Stimulated activated CD4-positive, alpha-beta T cell treated with anti-CD3 and anti-CD28 coated beads, TNF-alpha, amount 100 ng/mL, for 24 hours (primary cell): ENCODE measurements around the gene TRMT10A.

Experiments
- DNase-seq, 3 experiments: peaks; one replicate each; pipeline ENCODE4 v3.0.0-alpha.2; 2020; ENCODE audit warnings: low read depth in 3 of 3

Gene TRMT10A, protein sequence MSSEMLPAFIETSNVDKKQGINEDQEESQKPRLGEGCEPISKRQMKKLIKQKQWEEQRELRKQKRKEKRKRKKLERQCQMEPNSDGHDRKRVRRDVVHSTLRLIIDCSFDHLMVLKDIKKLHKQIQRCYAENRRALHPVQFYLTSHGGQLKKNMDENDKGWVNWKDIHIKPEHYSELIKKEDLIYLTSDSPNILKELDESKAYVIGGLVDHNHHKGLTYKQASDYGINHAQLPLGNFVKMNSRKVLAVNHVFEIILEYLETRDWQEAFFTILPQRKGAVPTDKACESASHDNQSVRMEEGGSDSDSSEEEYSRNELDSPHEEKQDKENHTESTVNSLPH

DNA sequence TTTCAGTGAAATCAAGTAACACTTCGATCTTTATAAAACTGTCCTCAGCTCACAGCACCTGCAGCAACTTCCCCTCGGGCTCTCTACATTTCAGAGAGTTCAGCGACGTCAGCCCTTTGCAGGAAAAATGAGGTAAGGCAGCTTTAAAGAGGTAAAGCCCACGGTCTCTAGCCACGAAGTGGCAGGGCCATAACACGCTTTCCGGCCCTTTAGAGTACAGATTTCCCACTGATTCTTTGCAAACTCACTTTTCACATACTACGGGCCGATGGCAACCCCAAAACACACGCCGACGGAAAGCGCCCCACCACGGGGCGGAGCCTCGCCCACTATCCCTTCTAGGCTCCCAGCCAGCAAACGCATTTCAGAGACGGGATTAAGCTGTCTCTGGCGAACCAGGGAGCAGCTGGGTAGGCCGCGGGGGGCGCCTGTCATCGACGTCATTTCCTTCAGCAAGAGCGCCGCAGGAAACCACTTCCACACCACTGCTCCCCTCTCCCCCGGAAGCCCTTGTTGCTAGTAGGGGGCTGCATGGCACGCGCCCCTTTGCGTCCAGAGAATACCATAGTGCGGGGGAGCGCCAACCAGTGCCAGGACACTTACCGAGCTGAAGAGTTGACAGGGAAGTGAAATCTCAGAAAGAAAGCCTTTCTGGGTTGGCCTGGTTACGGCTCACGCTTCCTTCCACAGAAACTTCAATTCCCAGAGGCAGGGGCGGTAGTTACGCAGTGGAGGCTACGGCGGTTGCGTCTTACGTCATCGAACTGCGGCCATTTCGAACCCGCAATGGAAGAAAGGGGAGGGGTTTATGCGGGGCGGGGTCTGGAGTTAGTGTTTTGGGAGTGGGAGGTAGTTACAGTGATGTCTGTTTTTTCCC lies at the start of gene TRMT10A:
Gene TRMT10A, minus strand, starts transcription at position 730 of the 877 bp plus-strand sequence. CDS start 4,701 bp downstream, outside the sequence.
- peak; percentile 91 to 93 (median 92) for DNase-seq

GRCh38 chr4:99612704-99613103 lies 48.9 kb upstream of the TRMT10A start:
- no peak for DNase-seq

GRCh38 chr4:99612281-99612680 lies 48.4 kb upstream of the TRMT10A start:
- DNase-seq = no peak

- DNase-seq = no peak
Measured at GRCh38 chr4:99610605-99611175, 46.9 kb upstream of the TRMT10A start.

GRCh38 chr4:99608417-99608816 lies 44.6 kb upstream of the TRMT10A start:
- DNase-seq = no peak

- DNase-seq = no peak
Measured at GRCh38 chr4:99606716-99607115, 42.9 kb upstream of the TRMT10A start.

DNA sequence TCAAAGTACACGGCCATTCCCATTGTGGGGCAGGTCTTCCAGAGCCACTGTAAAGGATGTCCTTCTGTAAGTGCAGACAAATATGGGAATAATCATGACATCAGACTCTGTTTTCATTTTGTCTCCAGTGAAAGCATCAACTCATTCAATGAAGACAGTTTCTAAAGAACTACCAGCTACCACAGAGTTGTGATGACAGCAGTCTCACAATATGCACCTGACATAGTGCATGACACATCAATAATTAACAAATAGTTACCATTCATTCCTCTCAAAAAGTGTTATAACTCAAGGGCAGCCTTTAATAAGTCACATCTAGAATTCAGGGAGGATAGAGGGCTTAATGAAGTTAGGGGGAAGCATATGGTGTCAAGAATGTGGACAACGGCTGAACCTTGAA lies 31.0 kb upstream of the TRMT10A start:
- no peak for DNase-seq

- no peak for DNase-seq
Measured at GRCh38 chr4:99593781-99594641, 30.2 kb upstream of the TRMT10A start.

GRCh38 chr4:99591757-99592156 lies 27.9 kb upstream of the TRMT10A start:
- no peak for DNase-seq

GRCh38 chr4:99587803-99588202 lies 24.0 kb upstream of the TRMT10A start:
- no peak for DNase-seq

GRCh38 chr4:99587309-99587708 lies 23.5 kb upstream of the TRMT10A start:
- no peak for DNase-seq

DNA sequence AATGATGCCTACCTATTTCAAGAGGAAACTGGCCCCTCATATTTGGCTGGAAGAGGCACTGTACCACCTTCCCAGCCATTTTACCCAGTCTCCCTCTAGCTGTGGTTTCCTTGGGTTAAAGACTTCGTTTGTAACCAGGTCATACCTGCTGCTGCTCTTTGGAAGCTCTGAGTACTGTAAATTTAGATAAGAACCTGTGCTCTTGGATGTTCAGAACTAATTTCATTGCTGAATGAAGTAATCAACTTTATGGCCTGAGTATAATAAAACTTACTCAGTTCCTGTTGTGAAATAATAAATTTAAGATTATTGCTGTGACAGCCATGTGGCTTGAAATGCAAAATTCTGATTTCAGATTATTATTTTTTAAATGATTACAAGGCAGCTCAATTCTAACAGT lies 23.0 kb upstream of the TRMT10A start:
- DNase-seq = no peak

DNA sequence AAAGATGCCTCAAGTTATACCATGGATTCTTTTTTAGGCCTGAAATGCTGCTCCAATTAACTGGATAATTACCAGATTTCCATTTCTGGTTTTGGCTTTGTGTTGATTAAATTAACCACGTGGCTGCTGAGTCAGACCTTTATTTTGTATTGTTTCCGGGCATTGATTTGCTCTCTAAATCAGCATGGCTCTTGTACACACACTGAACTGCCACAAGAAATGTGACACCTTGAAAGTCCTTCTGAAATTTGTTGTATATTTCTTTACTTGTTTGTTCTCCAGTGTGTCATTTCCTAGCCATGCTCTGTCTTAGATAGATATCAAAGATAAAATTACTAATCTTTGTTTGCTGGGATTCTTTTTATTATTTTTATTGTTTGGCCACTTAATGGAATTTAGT lies 22.5 kb upstream of the TRMT10A start:
- no peak for DNase-seq

GRCh38 chr4:99585516-99585915 lies 21.7 kb upstream of the TRMT10A start:
- no peak for DNase-seq

- DNase-seq = no peak
Measured at GRCh38 chr4:99578714-99579113, 14.9 kb upstream of the TRMT10A start.

GRCh38 chr4:99574530-99575324 lies 10.9 kb upstream of the TRMT10A start, which contains the start of gene MTTP:
Gene MTTP (plus strand): TSS chr4:99574824. CDS start chr4:99574910, 86 bp downstream.
- DNase-seq = no peak

- no peak for DNase-seq
Measured at GRCh38 chr4:99573735-99574368, 10.0 kb upstream of the TRMT10A start.

GRCh38 chr4:99572527-99573240 lies 8.8 kb upstream of the TRMT10A start:
- no peak for DNase-seq

- DNase-seq = no peak
Measured at GRCh38 chr4:99571883-99572282, 8.0 kb upstream of the TRMT10A start.
